Left ventricle myocardium inferior (tissue), 1 donor: ENCODE data around the gene ALPI. TPM values are rescaled to one million over a fixed set of nuclear protein-coding genes. Genes with fewer than 3 reads are reported as not detected.
"Not testable (repeated sequence)": the region's sequence is repeated elsewhere in the genome, so short reads cannot be mapped to it uniquely, and the experiment has no call there.

Source experiments
- DNase-seq: peaks from one replicate; pipeline ENCODE4 v3.0.0-alpha.2; 2020
- H3K27ac ChIP-seq: fragments of 200-600 bp; replicated peaks from 2 replicates; pipeline ENCODE4 v1.8.0; 2021
- H3K27me3 ChIP-seq: fragments of 200-600 bp; 2 replicates; pipeline ENCODE4 v1.8.0; 2021; ENCODE audit warnings: low read depth
- H3K36me3 ChIP-seq: fragments of 200-600 bp; 2 replicates; pipeline ENCODE4 v1.8.0; 2021
- H3K4me1 ChIP-seq: fragments of 200-600 bp; 2 replicates; pipeline ENCODE4 v1.8.0; 2021
- H3K4me3 ChIP-seq: fragments of 200-600 bp; 2 replicates; pipeline ENCODE4 v1.8.0; 2021; ENCODE audit warnings: mild to moderate bottlenecking, moderate library complexity
- H3K9me3 ChIP-seq: fragments of 200-600 bp; replicated peaks from 2 replicates; pipeline ENCODE4 v1.8.0; 2021
- CTCF ChIP-seq: fragments of 200-600 bp; IDR thresholded peaks from 2 replicates; pipeline ENCODE4 v1.8.0; 2021; ENCODE audit warnings: antibody characterized with exemption, mild to moderate bottlenecking, borderline replicate concordance
- intact Hi-C: fragments of 100-400 bp; cut with micrococcal nuclease; formaldehyde crosslinking; loops from one replicate; pipeline ENCODE4 v1.11.0; 2022
- total RNA-seq: library from RNA; stranded (reverse); fragmentation: NEBNext Ultra II Directional; extraction: Animal tissue kit (Norgen Biotek cat#: 25700); gene quantifications from one replicate; pipeline ENCODE4 v1.2.1, GENCODE V29; 2021
- donor health status: DM: no; HTN: yes; CAD: no; lungs with severe emphysema.

The ALPI gene
- total RNA-seq, 1 donor from 2014 or later, result not detected

- H3K9me3 ChIP-seq, result peaks cover 12% of the 10 kb centered on the region
- peaks cover 99% of the 10 kb centered on the region for H3K27me3 ChIP-seq
- H3K4me1 ChIP-seq, result peaks cover 28% of the 10 kb centered on the region
- H3K27ac ChIP-seq, result no peak overlapping the region
- peak overlapping the region; percentile 46 for H3K4me3 ChIP-seq
- TF ChIP-seq CTCF, result no peak
- H3K36me3 ChIP-seq, result no peaks in the 10 kb centered on the region
- DNase-seq, result no peak
- intact Hi-C loops, result no loop called here
Observed at GRCh38 chr2:232420463-232421188, 35.3 kb upstream of the ALPI start.

- intact Hi-C loops, result no loop called here
Observed at GRCh38 chr2:232421189-232421785, 34.7 kb upstream of the ALPI start.

GRCh38 chr2:232422051-232422450 is 33.9 kb upstream of the ALPI start:
- no peaks in the 10 kb centered on the region for H3K36me3 ChIP-seq
- DNase-seq, result no peak
- H3K9me3 ChIP-seq, result peaks cover 12% of the 10 kb centered on the region
- H3K27ac ChIP-seq, result no peak overlapping the region
- H3K4me3 ChIP-seq, result no peak overlapping the region
- no peak for TF ChIP-seq CTCF
- H3K27me3 ChIP-seq, result peaks cover 98% of the 10 kb centered on the region
- H3K4me1 ChIP-seq, result peaks cover 28% of the 10 kb centered on the region
- intact Hi-C loops, result no loop called here

More at GRCh38 chr2:232421189-232421785, 34.7 kb upstream of the ALPI start:
- DNase-seq, result no peak
- Histone ChIP-seq H3K27me3 (peaks cover 99% of the 10 kb centered on the region), H3K36me3 (no peaks in the 10 kb centered on the region), H3K27ac (no peak overlapping the region), H3K9me3 (peaks cover 12% of the 10 kb centered on the region), H3K4me3 (peak overlapping the region; percentile 46), H3K4me1 (peaks cover 28% of the 10 kb centered on the region)
- TF ChIP-seq CTCF, result no peak

GRCh38 chr2:232422996-232423395 is 33.0 kb upstream of the ALPI start:
- H3K36me3 ChIP-seq, intact Hi-C loops, H3K4me3 ChIP-seq, DNase-seq, H3K27ac ChIP-seq: not testable (repeated sequence)
- Histone ChIP-seq H3K4me1 (peaks cover 28% of the 10 kb centered on the region), H3K9me3 (peaks cover 12% of the 10 kb centered on the region), H3K27me3 (peaks cover 96% of the 10 kb centered on the region)

GRCh38 chr2:232423407-232423806 is 32.5 kb upstream of the ALPI start:
- intact Hi-C loops, H3K27ac ChIP-seq, H3K36me3 ChIP-seq, H3K4me3 ChIP-seq, DNase-seq: not testable (repeated sequence)
- Histone ChIP-seq H3K27me3 (peaks cover 96% of the 10 kb centered on the region), H3K9me3 (peaks cover 12% of the 10 kb centered on the region), H3K4me1 (peaks cover 27% of the 10 kb centered on the region)

- Histone ChIP-seq H3K9me3 (no peaks in the 10 kb centered on the region), H3K4me3 (no peak overlapping the region), H3K27me3 (peaks cover 48% of the 10 kb centered on the region), H3K36me3 (no peaks in the 10 kb centered on the region), H3K27ac (no peak overlapping the region), H3K4me1 (no peaks in the 10 kb centered on the region)
- intact Hi-C loops, result loop anchor here (10.0 kb wide), 1 partner anchor 527 kb away; no protein-coding TSS in a partner anchor
- no peak for TF ChIP-seq CTCF
- no peak for DNase-seq
Observed at GRCh38 chr2:232431705-232432590, 24.0 kb upstream of the ALPI start.
